HCT116 (cell line): ENCODE data around the gene MTARC2. TPM values are rescaled to one million over a fixed set of nuclear protein-coding genes. Genes with fewer than 3 reads are reported as not detected.

Experiments used
- ATAC-seq: fragments of 200-7000 bp; cut with Tn5 transposase; 2 replicates; pipeline ENCODE4 v1.9.1; 2020; ENCODE audit warnings: mild to moderate bottlenecking, moderate library complexity
- BruUV-seq: library from RNA; stranded (reverse); fragments of 400-500 nt; replicated peaks from 2 replicates; lab custom pipeline; 2021; lab: Mats Ljungman, UMichigan
- CTCF ChIA-PET: fragments of 300-600 bp; sonication (Branson Sonifier 250); formaldehyde crosslinking; loops from one replicate; lab custom pipeline; 2021; ENCODE audit warnings: antibody characterized with exemption; lab: Charles Lee
- POLR2A ChIA-PET: fragments of 300-600, 350-600 bp; sonication (Branson Sonifier 250); formaldehyde crosslinking; loops from one replicate; lab custom pipeline; 2021; ENCODE audit warnings: antibody characterized with exemption; lab: Charles Lee
- RAD21 ChIA-PET, 2 experiments: fragments of 300-600 bp; sonication (Branson Sonifier 250); formaldehyde crosslinking; loops; one replicate each; lab custom pipeline; 2023; ENCODE audit warnings: low total read pairs in 2 of 2; ENCODE audit not compliant: uncharacterized antibody in 2 of 2, unreplicated experiment in 2 of 2, low non-redundant PET in 1 of 2; lab: Charles Lee
- DNase-seq: peaks from one replicate; pipeline ENCODE4 v3.0.0-alpha.2; 2010; ENCODE audit warnings: low read depth, low spot score
- H2AFZ ChIP-seq: fragments of 200-600 bp; shearing (Covaris generic), sonication (generic); 2 replicates; pipeline ENCODE4 v1.6.1; 2017; ENCODE audit warnings: low read depth, mixed run types, mixed read lengths, antibody characterized with exemption, low read length; ENCODE audit not compliant: poor library complexity, severe bottlenecking
- H3K27ac ChIP-seq: 2 replicates; pipeline ENCODE4 v1.5.1; 2012; ENCODE audit warnings: low read depth, low read length
- H3K27me3 ChIP-seq: fragments of 200-600 bp; sonication (generic); 2 replicates; pipeline ENCODE4 v1.6.1; 2016; ENCODE audit warnings: mixed run types, low read length, mixed read lengths; ENCODE audit not compliant: insufficient read depth
- H3K36me3 ChIP-seq, 2 experiments: fragments of 200-500 bp in 1 of 2; fragments of 200-600 bp in 1 of 2; sonication (Bioruptor generic) in 1 of 2; sonication (generic) in 1 of 2; 2 replicates each; pipeline versions ENCODE4 v1.5.1 to v1.6.1; 2014 to 2016; ENCODE audit warnings: low read length in 2 of 2, inconsistent platforms in 1 of 2, mixed read lengths in 1 of 2, mixed run types in 1 of 2; ENCODE audit not compliant: insufficient read depth in 2 of 2, control insufficient read depth in 1 of 2
- H3K4me1 ChIP-seq, 2 experiments: fragments of 200-600 bp in 1 of 2; sonication (generic) in 1 of 2; 2 replicates each; pipeline versions ENCODE4 v1.5.1 to v1.6.1; 2012 to 2017; ENCODE audit warnings: low read length in 2 of 2, inconsistent platforms in 1 of 2, mild to moderate bottlenecking in 1 of 2, mixed read lengths in 1 of 2, mixed run types in 1 of 2, moderate library complexity in 1 of 2; ENCODE audit not compliant: insufficient read depth in 2 of 2, control insufficient read depth in 1 of 2
- H3K4me2 ChIP-seq: fragments of 200-600 bp; sonication (generic); 2 replicates; pipeline ENCODE4 v1.6.1; 2017; ENCODE audit warnings: mixed run types, low read length, mixed read lengths
- H3K4me3 ChIP-seq, 2 experiments: fragments of 200-600 bp in 1 of 2; sonication (generic) in 1 of 2; replicated peaks in 1 of 2; 2 replicates each; pipeline ENCODE4 v1.5.1; 2011 to 2016; ENCODE audit warnings: low read length in 2 of 2, control low read depth in 1 of 2, low read depth in 1 of 2, mild to moderate bottlenecking in 1 of 2, mixed read lengths in 1 of 2, mixed run types in 1 of 2
- H3K79me2 ChIP-seq: fragments of 200-600 bp; sonication (generic); 2 replicates; pipeline ENCODE4 v1.6.1; 2017; ENCODE audit warnings: mild to moderate bottlenecking, mixed run types, low read length, moderate library complexity, mixed read lengths; ENCODE audit not compliant: insufficient read depth
- H3K9ac ChIP-seq: fragments of 200-600 bp; sonication (generic); 2 replicates; pipeline ENCODE4 v1.6.1; 2016; ENCODE audit warnings: low read length, mixed read lengths
- H3K9me2 ChIP-seq: fragments of 200-600 bp; sonication (generic), shearing (Covaris generic); 2 replicates; pipeline ENCODE4 v1.6.1; 2017; ENCODE audit warnings: mixed run types, mild to moderate bottlenecking, moderate library complexity; ENCODE audit not compliant: insufficient read depth
- H3K9me3 ChIP-seq, 2 experiments: fragments of 200-500 bp in 1 of 2; fragments of 200-600 bp in 1 of 2; sonication (Bioruptor generic) in 1 of 2; sonication (generic) in 1 of 2; 2 replicates each; pipeline ENCODE4 v1.6.1; 2014 to 2017; ENCODE audit warnings: low read length in 2 of 2, mixed read lengths in 2 of 2, inconsistent platforms in 1 of 2, low read depth in 1 of 2, mild to moderate bottlenecking in 1 of 2, mixed run types in 1 of 2, moderate library complexity in 1 of 2; ENCODE audit not compliant: control insufficient read depth in 1 of 2, insufficient read depth in 1 of 2
- H4K20me1 ChIP-seq: fragments of 200-600 bp; sonication (generic), shearing (Covaris generic); 2 replicates; pipeline ENCODE4 v1.6.1; 2017; ENCODE audit warnings: mixed run types, mild to moderate bottlenecking, moderate library complexity; ENCODE audit not compliant: insufficient read depth
- CEBPB ChIP-seq: IDR thresholded peaks from 2 replicates; pipeline ENCODE4 v1.6.1; 2012; ENCODE audit warnings: low read depth
- EGR1 ChIP-seq: IDR thresholded peaks from 2 replicates; pipeline ENCODE4 v1.6.1; 2012; ENCODE audit warnings: low read depth
- MAX ChIP-seq: IDR thresholded peaks from 2 replicates; pipeline ENCODE4 v1.6.1; 2012
- POLR2AphosphoS5 ChIP-seq: IDR thresholded peaks from 2 replicates; pipeline ENCODE4 v1.6.1; 2011; ENCODE audit warnings: mild to moderate bottlenecking, low read depth, low read length, moderate library complexity
- REST ChIP-seq: IDR thresholded peaks from 2 replicates; pipeline ENCODE4 v1.6.1; 2012; ENCODE audit warnings: low read depth
- ZFX ChIP-seq: fragments of 450-650 bp; IDR thresholded peaks from 2 replicates; pipeline ENCODE4 v1.6.1; 2017
- intact Hi-C: fragments of 100-400 bp; cut with micrococcal nuclease; formaldehyde crosslinking; loops from 2 replicates; pipeline ENCODE4 v1.10.0; 2022
- total RNA-seq: library from RNA; stranded (reverse); gene quantifications from one replicate; pipeline ENCODE4 v1.2.1, GENCODE V29; 2021; ENCODE audit not compliant: unreplicated experiment

Gene MTARC2
- total RNA-seq, 1 experiment from 2014 or later, result 16.6 TPM

- TF ChIP-seq REST (no peak), POLR2AphosphoS5 (no peak)
- TF ChIP-seq, all 23 proteins: peak for 0
Measured at GRCh38 chr1:220699044-220699443, 49.1 kb upstream of the MTARC2 start (continued).

GRCh38 chr1:220700556-220701179, 47.5 kb upstream of the MTARC2 start:
- Histone ChIP-seq H3K9me3 (no peaks in the 10 kb centered on the region), H3K4me1 (no peaks in the 10 kb centered on the region; a peak in 2 of 4 replicates), H3K9me2 (no peaks in the 10 kb centered on the region), H3K27ac (no peak overlapping the region)
- CTCF ChIA-PET, result no interaction called here
- TF ChIP-seq CEBPB (no peak), MAX (no peak), ZFX (no peak), EGR1 (no peak)
- TF ChIP-seq, all 23 proteins: peak for 0
- Histone ChIP-seq H3K27me3 (no peaks in the 10 kb centered on the region), H3K4me3 (no peak overlapping the region), H3K4me2 (no peak overlapping the region), H3K36me3 (peaks cover 0 to 6% of the 10 kb centered on the region in 2 experiments; a peak in 2 of 4 replicates), H3K9ac (no peak overlapping the region), H4K20me1 (no peaks in the 10 kb centered on the region), H2AFZ (no peak overlapping the region), H3K79me2 (no peaks in the 10 kb centered on the region)
- BruUV-seq, result no TSS peak
- ChIA-PET POLR2A (no interaction called here), RAD21 (no interaction called here)
- ATAC-seq (0 out of 2 replicates have a peak, but pooled peaks have one; percentile 27), DNase-seq (no peak)
- intact Hi-C loops, result no loop called here
